Common myeloid progenitor, CD34-positive (primary cell): ENCODE results near the gene SNRK.
A peak's percentile ranks its signal among the peaks of the same experiment; 100 is the strongest.

ENCODE experiments used
- CTCF ChIA-PET: fragments of 350-600 bp; sonication (Branson Sonifier 250); formaldehyde crosslinking; loops from one replicate; lab custom pipeline; 2021; ENCODE audit warnings: antibody characterized with exemption; lab: Charles Lee
- POLR2A ChIA-PET: fragments of 350-600 bp; sonication (Branson Sonifier 250); formaldehyde crosslinking; loops from one replicate; lab custom pipeline; 2021; ENCODE audit warnings: antibody characterized with exemption; lab: Charles Lee
- DNase-seq, 3 donors: peaks; one replicate each; pipeline versions ENCODE4 v3.0.0 to v3.0.0-alpha.2; 2013
- H3K27ac ChIP-seq, 2 experiments: 1 replicate in 1 of 2; 2 replicates in 1 of 2; pipeline ENCODE4 v1.7.0; 2013; ENCODE audit warnings: inconsistent platforms in 2 of 2, low read length in 2 of 2, mild to moderate bottlenecking in 2 of 2, low read depth in 1 of 2, moderate library complexity in 1 of 2; ENCODE audit not compliant: severe bottlenecking in 2 of 2, insufficient read depth in 1 of 2, poor library complexity in 1 of 2
- H3K27me3 ChIP-seq, 5 experiments: replicated peaks in 2 of 5; 1 replicate in 3 of 5; 2 replicates in 2 of 5; pipeline versions ENCODE4 v1.6.1 to v1.7.0; 2013; ENCODE audit warnings: low read length in 4 of 5, mild to moderate bottlenecking in 2 of 5, moderate library complexity in 2 of 5, inconsistent platforms in 1 of 5; ENCODE audit not compliant: insufficient read depth in 5 of 5, control insufficient read depth in 4 of 5
- H3K36me3 ChIP-seq, 4 experiments: 1 replicate in 2 of 4; 2 replicates in 2 of 4; pipeline versions ENCODE4 v1.6.1 to v1.7.0; 2013; ENCODE audit warnings: low read length in 3 of 4, control low read depth in 1 of 4, mild to moderate bottlenecking in 1 of 4; ENCODE audit not compliant: control insufficient read depth in 4 of 4, insufficient read depth in 4 of 4
- H3K4me1 ChIP-seq, 4 experiments: 1 replicate in 3 of 4; 2 replicates in 1 of 4; pipeline versions ENCODE4 v1.6.1 to v1.7.1; 2013; ENCODE audit warnings: low read length in 3 of 4, mild to moderate bottlenecking in 3 of 4, control low read depth in 1 of 4, inconsistent platforms in 1 of 4, moderate library complexity in 1 of 4; ENCODE audit not compliant: control insufficient read depth in 4 of 4, insufficient read depth in 4 of 4; ENCODE audit errors: control extremely low read depth in 1 of 4
- H3K4me3 ChIP-seq, 7 experiments: 1 replicate in 4 of 7; 2 replicates in 3 of 7; pipeline versions ENCODE4 v1.5.1 to v1.7.0; 2013; ENCODE audit warnings: mild to moderate bottlenecking in 7 of 7, low read length in 6 of 7, moderate library complexity in 6 of 7, inconsistent platforms in 2 of 7, low read depth in 2 of 7, control low read depth in 1 of 7; ENCODE audit not compliant: insufficient read depth in 4 of 7, control insufficient read depth in 1 of 7; ENCODE audit errors: extremely low read depth in 1 of 7
- H3K9me3 ChIP-seq, 5 experiments: 1 replicate in 4 of 5; 2 replicates in 1 of 5; pipeline versions ENCODE4 v1.6.1 to v1.7.1; 2013; ENCODE audit warnings: low read length in 4 of 5, mild to moderate bottlenecking in 2 of 5, inconsistent platforms in 1 of 5, low read depth in 1 of 5, moderate library complexity in 1 of 5; ENCODE audit not compliant: control insufficient read depth in 4 of 5, insufficient read depth in 2 of 5; ENCODE audit errors: control extremely low read depth in 1 of 5
- WGBS: methylation state at CpG from one replicate; pipeline ENCODE4 v1.1.5; 2013; ENCODE audit not compliant: insufficient coverage; 5-methylcytosine and 5-hydroxymethylcytosine counted together

Gene SNRK

DNA sequence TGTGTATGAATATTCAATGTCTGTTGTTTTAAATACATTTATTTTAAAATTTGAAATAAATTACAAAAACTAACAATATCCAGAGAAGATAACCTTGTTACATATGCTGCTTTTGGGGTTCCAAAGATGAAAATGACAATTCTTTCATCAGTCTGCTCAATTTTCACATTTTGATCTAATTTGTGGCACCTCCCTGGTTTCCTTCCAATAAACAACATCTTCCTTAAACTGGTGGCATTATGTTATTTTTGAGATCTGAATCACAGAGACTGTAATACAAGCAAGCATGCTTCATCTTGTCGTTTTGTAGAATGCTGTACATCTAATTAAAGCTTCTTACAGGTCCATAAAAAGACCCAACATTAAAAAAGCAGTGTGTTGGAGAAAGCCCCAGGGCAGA, 2.2 kb upstream of the SNRK start:
- H3K4me3 ChIP-seq: no peak overlapping the region
- no peak overlapping the region for H3K27ac ChIP-seq
- H3K9me3 ChIP-seq: no peaks in the 10 kb centered on the region
- no peaks in the 10 kb centered on the region for H3K27me3 ChIP-seq
- H3K4me1 ChIP-seq: peaks cover 9 to 26% (median 17%) of the 10 kb centered on the region in 4 experiments
- ChIA-PET POLR2A (no interaction called here), CTCF (interaction anchor here (4.0 kb wide), 1 partner anchor 12 kb away, joined by 19 read pairs; no protein-coding TSS in a partner anchor)
- DNase-seq: no peak
- no CpG with 5 or more reads among the region's 1 CpG for WGBS
- H3K36me3 ChIP-seq: no peaks in the 10 kb centered on the region

DNA sequence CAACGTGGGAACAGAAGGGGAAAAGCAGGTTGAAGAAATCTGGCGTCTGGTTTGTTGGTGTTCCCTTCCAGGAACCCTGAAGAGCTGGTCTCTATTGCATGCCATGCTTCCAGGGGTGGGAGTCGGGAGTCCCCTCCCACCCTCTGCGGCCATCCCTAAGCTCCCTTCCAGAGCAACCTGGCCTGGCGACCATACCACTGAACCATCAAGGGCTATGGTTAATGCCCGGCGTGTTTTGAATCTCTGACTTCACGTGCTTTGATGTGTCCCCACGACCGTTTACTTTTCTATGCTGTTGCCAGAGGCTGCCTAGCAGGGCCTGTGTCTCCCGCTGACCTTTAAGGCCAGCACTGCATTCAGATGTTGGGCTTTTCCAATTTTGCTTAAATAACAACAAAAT, 696 bp upstream of the SNRK start:
- Histone ChIP-seq H3K36me3 (peaks cover 0 to 5% (median 1%) of the 10 kb centered on the region in 4 experiments), H3K4me3 (peak overlapping the region in 2 of 7 experiments; percentile 86 to 89), H3K9me3 (no peaks in the 10 kb centered on the region), H3K4me1 (peaks cover 21 to 41% (median 31%) of the 10 kb centered on the region in 4 experiments), H3K27ac (peak overlapping the region in 1 of 2 experiments; percentile 82), H3K27me3 (no peaks in the 10 kb centered on the region)
- ChIA-PET POLR2A (interaction anchor here (1.6 to 1.9 kb wide), 2 partner anchors 11 to 13 kb away, joined by 4 to 5 read pairs; no protein-coding TSS in a partner anchor), CTCF (interaction anchor here (0.7 to 4.0 kb wide), 3 partner anchors 10 to 17 kb away, joined by 3 to 19 read pairs (median 3); no protein-coding TSS in a partner anchor)
- 87% methylated on average over 11 of the region's 11 CpGs for WGBS
- no peak for DNase-seq

GRCh38 chr3:43286841-43287499, 630 bp downstream of the SNRK start:
- WGBS: 0% methylated on average over 7 of the region's 54 CpGs

GRCh38 chr3:43287500-43287873, 1.1 kb downstream of the SNRK start:
- POLR2A ChIA-PET: interaction anchor here (1.9 kb wide), 1 partner anchor 9 kb away, joined by 5 read pairs; no protein-coding TSS in a partner anchor
- peaks cover 0 to 5% (median 1%) of the 10 kb centered on the region in 4 experiments for H3K36me3 ChIP-seq
- WGBS: no CpG with 5 or more reads among the region's 3 CpGs

More at GRCh38 chr3:43286841-43287499, 630 bp downstream of the SNRK start:
- ChIA-PET CTCF (interaction anchor here (4.0 kb wide), 1 partner anchor 10 kb away, joined by 19 read pairs; no protein-coding TSS in a partner anchor), POLR2A (interaction anchor here (1.6 to 1.9 kb wide), 2 partner anchors 10 to 15 kb away, joined by 4 to 5 read pairs; no protein-coding TSS in a partner anchor)
- Histone ChIP-seq H3K27me3 (no peaks in the 10 kb centered on the region), H3K27ac (peak overlapping the region; percentile 77 to 82), H3K36me3 (peaks cover 0 to 5% (median 1%) of the 10 kb centered on the region in 4 experiments), H3K4me3 (peak overlapping the region; percentile 55 to 97 (median 85)), H3K4me1 (peaks cover 34 to 54% (median 45%) of the 10 kb centered on the region in 4 experiments), H3K9me3 (no peaks in the 10 kb centered on the region)
- peak; percentile 24 to 44 (median 30) for DNase-seq

GRCh38 chr3:43288366-43288765, 2.0 kb downstream of the SNRK start:
- Histone ChIP-seq H3K27ac (peak overlapping the region; percentile 62 to 82), H3K4me3 (peak overlapping the region in 6 of 7 experiments; percentile 79 to 97 (median 86)), H3K36me3 (peaks cover 0 to 7% (median 3%) of the 10 kb centered on the region in 4 experiments), H3K27me3 (no peaks in the 10 kb centered on the region), H3K4me1 (peaks cover 35 to 67% (median 56%) of the 10 kb centered on the region in 4 experiments), H3K9me3 (no peaks in the 10 kb centered on the region)
- WGBS: 0% methylated on average over 1 of the region's 2 CpGs
- peak; percentile 20 to 72 (median 58) for DNase-seq
- ChIA-PET CTCF (interaction anchor here (1.5 to 1.9 kb wide), 2 partner anchors 12 to 116 kb away, joined by 4 read pairs; no protein-coding TSS in a partner anchor), POLR2A (interaction anchor here (0.6 kb wide), 1 partner anchor 8 kb away, joined by 3 read pairs; no protein-coding TSS in a partner anchor)

More at GRCh38 chr3:43287500-43287873, 1.1 kb downstream of the SNRK start:
- DNase-seq: no peak
- Histone ChIP-seq H3K27ac (peak overlapping the region; percentile 62 to 82), H3K27me3 (no peaks in the 10 kb centered on the region), H3K4me3 (peak overlapping the region in 6 of 7 experiments; percentile 79 to 97 (median 86)), H3K4me1 (peaks cover 35 to 58% (median 50%) of the 10 kb centered on the region in 4 experiments), H3K9me3 (no peaks in the 10 kb centered on the region)
- CTCF ChIA-PET: interaction anchor here (4.0 kb wide), 1 partner anchor 9 kb away, joined by 19 read pairs; no protein-coding TSS in a partner anchor

DNA sequence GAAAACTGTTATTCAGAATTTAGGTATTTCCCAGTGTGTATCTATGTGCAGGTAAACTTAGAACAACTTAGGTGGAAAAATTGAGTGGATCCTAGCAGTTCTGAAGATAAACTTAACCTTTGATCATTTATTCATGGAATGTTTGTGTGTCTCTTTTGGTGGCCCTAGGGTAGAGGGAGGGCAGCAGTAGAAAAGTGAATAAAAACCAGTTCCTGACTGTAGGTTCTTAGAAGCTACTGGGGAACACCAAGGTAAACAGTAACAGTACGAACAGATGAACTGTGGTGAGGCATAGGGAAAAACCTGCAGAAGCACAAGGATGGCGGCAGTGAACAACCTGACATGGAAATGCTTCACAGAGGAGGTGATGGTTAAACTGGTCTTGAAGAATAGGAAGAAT, 2.5 kb downstream of the SNRK start:
- CTCF ChIA-PET: interaction anchor here (1.5 to 1.9 kb wide), 2 partner anchors 12 to 115 kb away, joined by 4 read pairs; no protein-coding TSS in a partner anchor
- WGBS: 65% methylated on average over 2 of the region's 2 CpGs
- POLR2A ChIA-PET: no interaction called here
- Histone ChIP-seq H3K36me3 (peaks cover 0 to 7% (median 3%) of the 10 kb centered on the region in 4 experiments), H3K27ac (peak overlapping the region; percentile 62 to 82), H3K9me3 (no peaks in the 10 kb centered on the region), H3K4me3 (peak overlapping the region in 6 of 7 experiments; percentile 79 to 97 (median 86)), H3K27me3 (no peaks in the 10 kb centered on the region), H3K4me1 (peaks cover 35 to 70% (median 58%) of the 10 kb centered on the region in 4 experiments)
- no peak for DNase-seq
